Stimulated activated CD4-positive, alpha-beta T cell treated with anti-CD3 and anti-CD28 coated beads, TNF-alpha, amount 100 ng/mL, for 48 hours (primary cell): ENCODE data around the gene PMM1.
"Not testable (repeated sequence)": the region's sequence is repeated elsewhere in the genome, so short reads cannot be mapped to it uniquely, and the experiment has no call there.

Experiments used
- DNase-seq, 3 donors: peaks; one replicate each; pipeline ENCODE4 v3.0.0-alpha.2; 2020; ENCODE audit warnings: low read depth in 3 of 3

Gene PMM1

GRCh38 chr22:41563051-41563711 is 26.5 kb downstream of the PMM1 start:
- DNase-seq: no peak

DNA sequence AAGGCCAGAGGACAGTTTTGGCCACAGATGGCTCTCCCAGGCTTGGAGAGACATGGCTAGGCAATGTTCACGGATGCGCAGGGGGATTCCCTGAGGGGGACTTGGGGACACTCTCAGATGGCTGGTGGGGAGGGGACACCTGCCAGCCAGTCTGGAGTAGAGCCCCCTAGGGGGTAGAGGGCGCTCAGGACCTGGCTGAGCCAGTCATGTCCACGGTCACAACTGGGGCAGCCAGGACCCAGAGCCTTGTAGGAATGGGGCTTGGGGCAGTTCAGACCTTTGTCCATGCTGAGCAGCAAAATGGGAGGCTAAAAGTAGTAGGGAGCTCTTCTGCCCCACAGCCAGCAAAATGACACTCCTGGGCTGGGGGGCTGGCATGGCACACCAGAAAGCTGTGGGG is 27.2 kb downstream of the PMM1 start:
- no peak for DNase-seq

DNA sequence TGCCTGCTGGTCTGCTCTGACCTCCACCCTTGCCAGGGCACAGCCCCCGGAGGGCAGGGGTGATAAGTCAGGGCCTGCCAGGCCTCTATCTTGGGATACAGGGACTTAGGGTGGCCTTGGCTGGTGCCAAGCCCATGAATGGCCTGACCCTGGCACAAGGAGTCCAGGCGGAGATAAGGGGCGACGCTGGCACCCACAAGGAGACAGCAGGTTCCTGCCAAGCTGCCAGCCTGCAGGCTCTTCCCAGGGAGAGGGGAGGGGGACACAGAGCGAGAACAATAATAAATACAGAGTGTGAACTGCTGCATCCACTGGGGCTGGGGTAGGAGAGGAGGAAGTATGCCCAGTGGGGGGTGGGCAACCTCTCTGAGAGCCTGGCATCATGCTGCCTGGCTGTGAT is 27.9 kb downstream of the PMM1 start:
- no peak for DNase-seq

GRCh38 chr22:41561335-41561734 is 28.3 kb downstream of the PMM1 start:
- no peak for DNase-seq

GRCh38 chr22:41560095-41560471 is 29.6 kb downstream of the PMM1 start:
- DNase-seq: no peak

- not testable (repeated sequence) for DNase-seq
These were observed 31.4 kb downstream of the PMM1 start for GRCh38 chr22:41558241-41558630.

DNA sequence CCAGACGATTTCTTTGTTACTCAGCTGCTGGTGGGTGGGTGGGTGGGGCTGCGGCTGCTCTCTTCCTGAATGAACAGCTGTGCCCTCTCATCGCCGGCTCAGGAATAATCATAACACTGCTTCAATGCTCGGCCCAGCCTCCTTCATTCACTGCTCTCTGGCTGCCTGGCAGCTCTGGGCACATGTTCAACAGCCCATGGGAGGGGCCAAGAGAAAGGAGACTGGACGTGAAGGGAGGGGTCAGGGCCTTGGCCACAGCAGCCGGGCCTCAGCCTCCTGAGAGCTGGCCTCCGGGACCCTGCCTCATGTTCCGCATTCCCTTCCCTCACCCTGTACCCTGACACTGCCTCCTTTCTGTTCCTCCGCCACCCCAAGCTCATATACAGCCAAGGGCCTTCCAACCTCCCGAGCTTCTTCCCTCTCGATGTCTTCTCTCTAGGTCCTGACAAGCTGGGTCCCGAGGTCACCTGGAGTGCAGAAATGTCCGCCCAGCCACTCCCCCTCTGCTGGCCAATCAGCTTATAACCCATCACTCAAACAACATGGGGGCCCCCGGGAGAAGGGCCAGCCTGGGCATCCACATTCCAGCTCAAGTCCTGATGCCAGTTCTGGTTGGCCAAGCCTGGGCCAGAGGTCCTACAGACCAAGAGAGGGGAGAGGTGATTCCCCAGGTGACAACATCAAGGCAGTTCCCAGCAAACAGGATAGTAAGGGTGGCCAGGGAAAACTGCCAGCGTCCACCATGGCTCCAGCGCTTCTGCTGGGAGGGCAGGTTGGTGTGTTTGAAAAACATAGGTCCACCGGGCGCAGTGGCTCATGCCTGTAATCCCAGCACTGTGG is 32.0 kb downstream of the PMM1 start:
- DNase-seq: no peak

DNA sequence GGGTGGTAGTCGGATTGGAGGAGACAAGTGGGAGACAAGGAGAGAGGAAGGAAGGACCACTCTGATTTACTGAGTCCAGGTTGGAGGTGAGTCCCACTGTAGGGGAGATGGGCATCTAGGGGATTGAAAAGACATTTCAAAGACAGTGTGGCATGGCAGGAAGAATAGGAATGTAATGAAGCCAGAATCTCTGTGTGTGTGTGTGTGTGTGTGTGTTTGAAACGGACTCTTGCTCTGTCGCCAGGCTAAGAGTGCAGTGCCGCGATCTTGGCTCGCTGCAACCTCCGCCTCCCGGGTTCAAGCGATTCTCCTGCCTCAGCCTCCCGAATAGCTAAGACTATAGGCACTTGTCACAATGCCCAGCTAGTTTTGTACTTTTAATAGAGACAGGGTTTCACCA is 33.1 kb downstream of the PMM1 start:
- DNase-seq: no peak

DNA sequence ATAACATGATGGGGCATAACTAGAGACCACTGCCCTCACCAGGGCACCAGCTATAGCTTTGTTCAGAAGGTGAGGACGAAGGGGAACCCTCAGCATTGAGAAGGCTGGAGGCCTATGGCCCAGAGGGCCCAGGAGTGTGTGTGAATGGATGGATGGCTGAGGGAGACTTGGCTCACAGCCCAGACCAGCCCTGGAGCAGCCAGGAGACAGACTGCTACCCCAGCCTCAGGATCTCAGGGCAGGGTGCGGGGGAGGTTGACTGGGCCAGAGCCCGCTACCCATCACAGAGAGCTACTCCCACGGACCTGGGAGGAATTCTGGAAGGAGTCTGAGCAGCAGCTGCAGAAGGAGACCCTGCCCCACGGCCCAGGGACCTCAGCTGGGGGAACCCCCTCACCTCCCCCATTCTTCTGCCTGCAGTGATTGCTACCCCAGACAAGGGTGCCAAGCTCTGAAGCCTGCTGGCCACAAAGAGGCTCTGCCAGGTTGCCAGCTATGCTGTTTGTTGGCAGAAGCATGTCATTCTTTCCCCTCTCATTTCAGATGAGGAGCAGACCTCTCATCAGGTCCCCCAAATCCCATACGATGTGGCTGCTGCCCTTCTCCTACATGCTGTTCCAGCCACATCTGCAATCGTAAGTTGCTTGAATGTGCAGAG is 34.2 kb downstream of the PMM1 start:
- DNase-seq: no peak

DNA sequence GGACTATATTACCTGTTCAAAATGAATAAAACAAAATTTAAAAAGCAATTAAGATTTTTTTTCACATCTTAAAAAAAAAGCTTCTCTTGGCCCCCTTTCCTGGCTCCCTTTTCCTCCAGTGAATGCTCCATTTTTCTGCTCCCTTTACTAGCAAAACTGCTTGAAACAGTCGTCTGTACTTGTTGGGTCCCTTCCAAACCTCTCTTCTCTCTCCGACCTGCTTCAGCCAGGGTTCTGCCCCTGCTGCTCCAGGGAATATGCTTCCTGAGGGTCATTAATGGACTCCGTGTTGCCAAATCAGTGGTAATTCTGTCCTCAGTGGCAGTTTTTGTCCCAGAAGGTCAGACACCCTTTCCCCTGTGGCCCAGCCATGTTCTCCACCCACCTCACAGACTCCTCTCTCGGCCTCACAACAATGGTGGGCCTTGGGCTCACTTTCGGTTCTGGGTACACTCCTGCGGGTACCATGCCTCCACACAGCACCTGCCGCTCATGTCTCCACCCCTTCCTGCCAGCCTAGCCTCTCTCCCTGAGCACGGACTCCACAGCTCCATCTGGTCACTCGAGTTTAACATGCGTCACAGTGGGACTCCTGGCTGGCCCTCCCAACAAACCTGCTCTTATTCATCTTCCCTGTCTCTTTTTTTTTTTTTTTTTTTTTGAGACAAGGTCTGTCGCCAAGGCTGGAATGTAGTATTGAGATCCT is 37.6 kb downstream of the PMM1 start:
- DNase-seq: no peak

- DNase-seq: no peak
These were observed 38.6 kb downstream of the PMM1 start for GRCh38 chr22:41550952-41551491.

GRCh38 chr22:41548830-41549211 is 40.8 kb downstream of the PMM1 start:
- no peak for DNase-seq

DNA sequence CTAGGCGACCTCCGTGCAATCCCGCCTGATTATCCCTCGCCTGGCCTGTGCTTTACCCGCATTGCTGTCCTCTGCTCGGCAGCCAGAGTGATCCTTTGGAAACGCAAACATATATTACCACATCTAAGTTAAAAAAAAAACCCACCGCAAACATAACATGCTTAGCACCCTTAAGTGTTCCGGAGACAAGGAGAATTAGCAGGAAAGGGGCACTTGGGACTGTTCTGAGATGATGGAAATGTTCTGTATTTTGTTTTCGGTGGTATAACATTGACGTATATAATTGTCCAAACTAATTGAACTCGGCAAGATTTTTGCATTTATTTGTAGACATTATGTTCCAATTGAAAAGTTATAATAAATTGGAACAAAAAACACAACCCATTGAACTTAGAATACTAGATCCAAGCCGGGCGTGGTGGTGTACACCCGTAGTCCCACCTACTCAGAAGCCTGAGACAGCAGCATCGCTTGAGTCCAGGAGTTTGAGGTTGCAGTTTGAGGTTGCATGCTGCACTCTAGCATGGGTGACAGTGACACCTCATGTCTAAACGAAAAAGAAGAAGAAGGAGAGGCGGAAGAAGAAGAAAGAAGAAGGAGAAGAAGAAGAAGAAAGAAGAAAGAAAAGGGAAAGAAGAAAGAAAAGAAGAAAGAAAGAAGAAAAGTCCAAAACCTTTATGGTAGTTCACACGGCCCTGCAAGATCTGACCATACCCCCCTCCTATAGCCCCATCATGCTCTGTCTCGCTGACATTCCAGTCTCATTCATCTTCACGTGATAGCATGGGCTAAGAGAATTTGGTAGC is 44.8 kb downstream of the PMM1 start:
- DNase-seq: no peak

GRCh38 chr22:41543854-41544670 is 45.6 kb downstream of the PMM1 start, which contains the start of gene POLR3H:
TSS of gene POLR3H (minus strand) at chr22:41544470. CDS start at chr22:41544101, 369 bp downstream.
- DNase-seq: peak; percentile 94 to 97 (median 94)

DNA sequence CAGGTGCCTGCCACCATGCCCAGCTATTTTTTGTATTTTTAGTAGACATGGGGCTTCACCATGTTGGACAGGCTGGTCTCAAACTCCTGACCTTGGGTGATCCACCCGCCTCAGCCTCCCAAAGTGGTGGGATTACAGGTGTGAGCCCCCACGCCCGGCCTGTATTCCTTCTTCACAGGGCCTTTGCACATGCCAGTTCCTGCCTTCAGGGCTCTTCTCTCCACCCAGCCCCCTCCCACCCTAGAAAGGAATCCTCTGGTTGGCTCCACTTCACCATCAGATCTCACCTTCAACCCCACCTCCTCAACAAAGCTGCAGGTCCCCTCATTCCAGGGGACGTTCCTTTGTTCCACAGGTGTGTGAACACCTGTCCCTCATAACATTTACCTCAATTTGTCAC is 47.4 kb downstream of the PMM1 start:
- no peak for DNase-seq

DNA sequence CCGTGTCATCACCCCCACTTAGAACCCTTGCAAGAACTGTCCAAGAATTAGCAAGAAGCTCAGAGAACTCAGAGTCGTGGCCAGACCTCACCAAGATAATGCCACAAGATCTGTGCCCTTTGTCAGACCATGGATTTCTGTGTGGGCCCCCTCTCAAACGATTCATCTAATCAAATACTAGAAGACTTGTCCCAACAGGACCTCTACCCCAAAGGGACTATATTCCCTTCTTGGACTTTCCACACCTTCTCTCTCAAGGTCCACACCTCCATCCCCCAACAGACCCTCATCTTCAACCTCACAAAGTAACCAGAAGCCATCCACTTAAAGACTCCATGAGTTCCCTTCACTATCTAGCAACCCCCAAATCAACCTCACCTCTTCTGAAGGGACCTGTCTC is 48.2 kb downstream of the PMM1 start:
- no peak for DNase-seq

GRCh38 chr22:41540365-41540764 is 49.3 kb downstream of the PMM1 start:
- no peak for DNase-seq

DNA sequence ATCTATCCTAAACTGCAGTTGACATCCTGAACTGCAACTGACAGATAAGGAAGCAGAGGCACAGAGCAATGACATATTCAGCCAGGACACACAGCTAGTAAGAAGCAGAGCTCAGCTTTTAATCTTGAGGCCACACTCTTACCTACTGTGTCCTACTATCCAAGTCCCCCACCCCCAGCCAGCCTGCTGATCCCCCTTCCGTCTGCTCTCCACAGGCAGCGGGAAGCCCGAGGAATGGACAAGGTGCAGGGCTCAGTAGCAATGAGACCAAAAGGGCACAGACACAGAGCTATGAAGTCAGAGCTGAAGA is 49.7 kb downstream of the PMM1 start:
- DNase-seq: no peak

GRCh38 chr22:41539146-41540005 is 50.3 kb downstream of the PMM1 start:
- no peak for DNase-seq
